Ishikawa (cell line): Measurements from ENCODE around the gene CYFIP2.

Experiments
- CEBPB ChIP-seq: IDR thresholded peaks from 2 replicates; pipeline ENCODE4 v1.6.1; 2012
- CREB1 ChIP-seq: IDR thresholded peaks from 2 replicates; pipeline ENCODE4 v1.6.1; 2012; ENCODE audit warnings: low read depth
- EGR1 ChIP-seq: IDR thresholded peaks from 2 replicates; pipeline ENCODE4 v1.6.1; 2012
- EP300 ChIP-seq: IDR thresholded peaks from 2 replicates; pipeline ENCODE4 v1.6.1; 2012; ENCODE audit warnings: borderline replicate concordance
- FOXM1 ChIP-seq: IDR thresholded peaks from 2 replicates; pipeline ENCODE4 v1.6.1; 2012; ENCODE audit warnings: low read depth, borderline replicate concordance
- MAX ChIP-seq: IDR thresholded peaks from 2 replicates; pipeline ENCODE4 v1.6.1; 2012
- NFIC ChIP-seq: IDR thresholded peaks from 2 replicates; pipeline ENCODE4 v1.6.1; 2012
- RAD21 ChIP-seq: IDR thresholded peaks from 2 replicates; pipeline ENCODE4 v1.6.1; 2012; ENCODE audit warnings: low read depth
- REST ChIP-seq: IDR thresholded peaks from 2 replicates; pipeline ENCODE4 v1.6.1; 2012; ENCODE audit warnings: low read depth, mild to moderate bottlenecking
- TAF1 ChIP-seq: IDR thresholded peaks from 2 replicates; pipeline ENCODE4 v1.6.1; 2012; ENCODE audit warnings: low read depth, mild to moderate bottlenecking
- TCF12 ChIP-seq: IDR thresholded peaks from 2 replicates; pipeline ENCODE4 v1.6.1; 2012; ENCODE audit warnings: low read depth
- TEAD4 ChIP-seq: IDR thresholded peaks from 2 replicates; pipeline ENCODE4 v1.6.1; 2012
- USF1 ChIP-seq: IDR thresholded peaks from 2 replicates; pipeline ENCODE4 v1.6.1; 2012
- YY1 ChIP-seq: IDR thresholded peaks from 2 replicates; pipeline ENCODE4 v1.6.1; 2012; ENCODE audit warnings: low read depth
- ZBTB7A ChIP-seq: IDR thresholded peaks from 2 replicates; pipeline ENCODE4 v1.6.1; 2012; ENCODE audit warnings: low read depth

The CYFIP2 gene

GRCh38 chr5:157267025-157267424 lies 1.1 kb downstream of the CYFIP2 start:
- no peak for TF ChIP-seq REST

GRCh38 chr5:157267761-157268480 lies 2.0 kb downstream of the CYFIP2 start:
- TF ChIP-seq FOXM1 = no peak
- no peak for TF ChIP-seq RAD21
- TF ChIP-seq TCF12 = no peak
- no peak for TF ChIP-seq USF1
- no peak for TF ChIP-seq TAF1
- TF ChIP-seq CREB1 = no peak
- no peak for TF ChIP-seq TEAD4
- no peak for TF ChIP-seq NFIC
- no peak for TF ChIP-seq YY1
- no peak for TF ChIP-seq MAX
- no peak for TF ChIP-seq ZBTB7A
- TF ChIP-seq EP300 = no peak
- TF ChIP-seq EGR1 = no peak

- TF ChIP-seq CEBPB (peak; percentile 58; the same call in 1 of the 2 replicates), EGR1 (no peak), USF1 (no peak), CREB1 (no peak)
Observed at GRCh38 chr5:157269165-157269671, 3.3 kb downstream of the CYFIP2 start.

- TF ChIP-seq CREB1 = no peak
- TF ChIP-seq FOXM1 = no peak
- no peak for TF ChIP-seq EGR1
- no peak for TF ChIP-seq YY1
- no peak for TF ChIP-seq TCF12
- no peak for TF ChIP-seq TEAD4
- TF ChIP-seq MAX = no peak
- no peak for TF ChIP-seq TAF1
- no peak for TF ChIP-seq REST
- TF ChIP-seq ZBTB7A = no peak
- no peak for TF ChIP-seq EP300
- TF ChIP-seq NFIC = no peak
- no peak for TF ChIP-seq USF1
- no peak for TF ChIP-seq RAD21
- TF ChIP-seq CEBPB = no peak
Observed at GRCh38 chr5:157269761-157270272, 3.9 kb downstream of the CYFIP2 start.

- TF ChIP-seq MAX (no peak), TCF12 (no peak), CREB1 (no peak), REST (no peak), EGR1 (no peak), TAF1 (no peak), TEAD4 (no peak), USF1 (no peak)
Observed at GRCh38 chr5:157270771-157271170, 4.8 kb downstream of the CYFIP2 start.
